Retinal pigment epithelial cell (primary cell): ENCODE data around the gene POLDIP2.

Source experiments
- DNase-seq: peaks from one replicate; pipeline ENCODE4 v3.0.0-alpha.2; 2010; ENCODE audit warnings: low read depth
- H3K4me3 ChIP-seq: 2 replicates; pipeline ENCODE4 v1.5.1; 2011; ENCODE audit warnings: mild to moderate bottlenecking, low read length, control low read depth, moderate library complexity
- TF ChIP-seq, protein P1 (sequence below): conservative IDR thresholded peaks from 2 replicates; pipeline ENCODE4 v1.5.1; 2011; ENCODE audit warnings: low read depth, low read length, control low read depth, inconsistent platforms

Gene POLDIP2

GRCh38 chr17:28379814-28380801 is 22.8 kb upstream of the POLDIP2 start:
- DNase-seq = no peak
- H3K4me3 ChIP-seq = no peak overlapping the region
- TF ChIP-seq, protein P1, sequence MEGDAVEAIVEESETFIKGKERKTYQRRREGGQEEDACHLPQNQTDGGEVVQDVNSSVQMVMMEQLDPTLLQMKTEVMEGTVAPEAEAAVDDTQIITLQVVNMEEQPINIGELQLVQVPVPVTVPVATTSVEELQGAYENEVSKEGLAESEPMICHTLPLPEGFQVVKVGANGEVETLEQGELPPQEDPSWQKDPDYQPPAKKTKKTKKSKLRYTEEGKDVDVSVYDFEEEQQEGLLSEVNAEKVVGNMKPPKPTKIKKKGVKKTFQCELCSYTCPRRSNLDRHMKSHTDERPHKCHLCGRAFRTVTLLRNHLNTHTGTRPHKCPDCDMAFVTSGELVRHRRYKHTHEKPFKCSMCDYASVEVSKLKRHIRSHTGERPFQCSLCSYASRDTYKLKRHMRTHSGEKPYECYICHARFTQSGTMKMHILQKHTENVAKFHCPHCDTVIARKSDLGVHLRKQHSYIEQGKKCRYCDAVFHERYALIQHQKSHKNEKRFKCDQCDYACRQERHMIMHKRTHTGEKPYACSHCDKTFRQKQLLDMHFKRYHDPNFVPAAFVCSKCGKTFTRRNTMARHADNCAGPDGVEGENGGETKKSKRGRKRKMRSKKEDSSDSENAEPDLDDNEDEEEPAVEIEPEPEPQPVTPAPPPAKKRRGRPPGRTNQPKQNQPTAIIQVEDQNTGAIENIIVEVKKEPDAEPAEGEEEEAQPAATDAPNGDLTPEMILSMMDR = no peak

GRCh38 chr17:28372945-28373274 is 15.6 kb upstream of the POLDIP2 start:
- no peak for DNase-seq
- TF ChIP-seq, protein P1 = no peak
- H3K4me3 ChIP-seq = peak overlapping the region; percentile 46

- peak overlapping the region; percentile 57 for H3K4me3 ChIP-seq
- TF ChIP-seq, protein P1 = no peak
- DNase-seq = no peak
Measured at GRCh38 chr17:28372203-28372944, 15.0 kb upstream of the POLDIP2 start.

DNA sequence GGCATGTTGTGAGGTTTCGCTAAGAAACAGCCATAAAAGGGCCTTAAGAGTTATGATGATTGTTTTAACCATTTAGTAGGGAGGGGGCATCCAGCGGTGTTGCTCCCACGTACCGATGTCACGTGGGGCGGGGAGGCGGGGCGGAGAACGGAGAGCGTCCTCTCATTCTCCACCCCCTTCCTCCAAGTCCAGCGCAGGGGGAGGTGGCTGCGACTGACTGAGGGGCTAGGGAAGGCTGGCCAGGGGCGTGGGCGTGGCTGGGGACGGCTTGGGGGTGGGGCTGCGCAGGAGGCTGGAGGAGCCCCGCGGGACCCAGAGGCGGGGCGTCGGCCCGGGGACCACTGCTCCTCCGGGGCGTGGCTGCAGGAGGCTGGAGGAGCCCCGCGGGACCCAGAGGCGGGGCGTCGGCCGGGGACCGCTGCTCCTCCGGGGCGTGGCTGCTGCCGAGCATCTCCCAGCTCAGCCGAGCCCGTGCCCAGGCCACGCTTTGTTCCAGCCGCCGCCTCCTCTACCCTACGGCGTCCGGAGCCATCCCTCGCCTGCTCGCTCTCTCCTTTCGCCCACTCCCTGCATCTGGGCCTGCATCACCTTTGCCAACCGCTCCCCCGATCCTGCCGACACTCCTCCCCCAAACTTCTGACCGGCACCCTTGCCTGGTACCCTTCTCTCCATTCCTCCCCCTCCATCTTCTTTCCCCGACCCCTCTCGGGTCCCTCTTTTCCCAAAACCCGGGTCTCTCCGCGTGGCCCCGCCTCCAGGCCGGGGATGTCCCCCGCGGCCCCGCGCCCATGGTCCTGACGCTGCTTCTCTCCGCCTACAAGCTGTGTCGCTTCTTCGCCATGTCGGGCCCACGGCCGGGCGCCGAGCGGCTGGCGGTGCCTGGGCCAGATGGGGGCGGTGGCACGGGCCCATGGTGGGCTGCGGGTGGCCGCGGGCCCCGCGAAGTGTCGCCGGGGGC is 14.2 kb upstream of the POLDIP2 start, which contains the start of gene SARM1:
SARM1 (plus strand) TSS at position 450 of the 958 bp plus-strand sequence; CDS start at position 789, 339 bp downstream.
- H3K4me3 ChIP-seq = peak within 1 kb of the TSS; percentile 57
- TF ChIP-seq, protein P1 = no peak
- DNase-seq = peak; percentile 54

- no peak for DNase-seq
- TF ChIP-seq, protein P1 = no peak
- peak overlapping the region; percentile 22 for H3K4me3 ChIP-seq
Measured at GRCh38 chr17:28370744-28371103, 13.4 kb upstream of the POLDIP2 start.

DNA sequence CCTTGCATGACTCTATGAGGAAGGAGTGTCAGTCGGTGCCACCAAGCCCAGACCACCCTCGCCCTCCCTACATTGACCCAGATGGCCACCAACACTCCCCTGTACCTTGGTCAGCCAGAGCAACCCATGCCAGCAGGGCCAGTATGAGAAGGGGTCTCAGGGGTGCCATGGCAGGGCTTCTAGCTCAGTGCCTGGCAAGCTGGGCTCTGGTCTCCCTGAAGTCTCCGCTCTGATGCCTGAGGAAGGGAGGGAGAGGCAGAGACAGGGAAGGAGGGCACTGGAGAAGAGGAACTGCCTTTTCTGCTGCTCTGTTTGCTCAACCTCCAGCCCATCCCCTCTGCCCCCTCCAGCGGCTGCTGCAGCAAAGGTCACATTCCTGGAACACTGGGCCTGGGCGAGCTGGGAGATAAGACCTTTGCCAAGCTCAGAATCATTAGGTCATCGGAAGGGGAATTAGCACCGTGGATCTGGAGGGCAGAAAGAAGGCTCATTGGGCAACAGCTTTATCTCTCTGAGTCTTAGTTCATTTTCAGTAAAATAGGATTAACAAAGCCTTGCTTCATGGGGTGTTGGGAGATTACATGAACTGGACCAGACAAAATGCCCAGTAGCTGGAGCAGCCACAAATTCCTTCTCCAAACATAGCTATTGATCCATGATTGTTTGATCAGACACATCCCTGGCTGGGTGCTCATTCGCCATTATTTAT is 12.9 kb upstream of the POLDIP2 start, which contains the start of gene VTN:
VTN (minus strand) TSS at position 273 of the 709 bp plus-strand sequence; CDS start at position 169, 104 bp downstream.
- TF ChIP-seq, protein P1 = no peak
- peak; percentile 51 for DNase-seq
- H3K4me3 ChIP-seq = peak within 1 kb of the TSS; percentile 22
